Medulla oblongata (tissue), 1 donor: ENCODE results near the gene MAP7.
"Not testable (repeated sequence)": the region's sequence is repeated elsewhere in the genome, so short reads cannot be mapped to it uniquely, and the experiment has no call there.

Source experiments
- DNase-seq: peaks from one replicate; pipeline ENCODE4 v3.0.0-alpha.2; 2015; ENCODE audit errors: extremely low spot score

Gene MAP7

GRCh38 chr6:136550330-136551071, at the start of gene MAP7:
Gene MAP7 (minus strand): TSS chr6:136550422. CDS start chr6:136550408, 14 bp downstream.
- DNase-seq: peak; percentile 55

- no peak for DNase-seq
These were observed 49.2 kb upstream of the MAP7 start for GRCh38 chr6:136599329-136600011.

GRCh38 chr6:136598048-136598447, 47.8 kb upstream of the MAP7 start:
- DNase-seq: no peak

GRCh38 chr6:136594671-136595070, 44.4 kb upstream of the MAP7 start:
- DNase-seq: no peak

GRCh38 chr6:136593748-136594490, 43.7 kb upstream of the MAP7 start:
- peak; percentile 67 for DNase-seq

GRCh38 chr6:136592930-136593673, 42.9 kb upstream of the MAP7 start:
- no peak for DNase-seq

GRCh38 chr6:136591617-136592016, 41.4 kb upstream of the MAP7 start:
- no peak for DNase-seq

GRCh38 chr6:136590846-136591245, 40.6 kb upstream of the MAP7 start:
- DNase-seq: not testable (repeated sequence)

- no peak for DNase-seq
These were observed 37.3 kb upstream of the MAP7 start for GRCh38 chr6:136587527-136587926.

- DNase-seq: no peak
These were observed 36.1 kb upstream of the MAP7 start for GRCh38 chr6:136586295-136586694.

- not testable (repeated sequence) for DNase-seq
These were observed 35.3 kb upstream of the MAP7 start for GRCh38 chr6:136585523-136585922.

GRCh38 chr6:136584290-136584689, 34.1 kb upstream of the MAP7 start:
- not testable (repeated sequence) for DNase-seq

GRCh38 chr6:136582711-136583471, 32.7 kb upstream of the MAP7 start:
- peak; percentile 31 for DNase-seq

- DNase-seq: no peak
These were observed 29.6 kb upstream of the MAP7 start for GRCh38 chr6:136579800-136580199.

- DNase-seq: no peak
These were observed 26.6 kb upstream of the MAP7 start for GRCh38 chr6:136576821-136577220.

- no peak for DNase-seq
These were observed 21.3 kb upstream of the MAP7 start for GRCh38 chr6:136571496-136571895.

GRCh38 chr6:136571065-136571464, 20.8 kb upstream of the MAP7 start:
- no peak for DNase-seq

- DNase-seq: no peak
These were observed 17.9 kb upstream of the MAP7 start for GRCh38 chr6:136568129-136568528.

GRCh38 chr6:136567688-136568087, 17.5 kb upstream of the MAP7 start:
- no peak for DNase-seq

- DNase-seq: no peak
These were observed 16.6 kb upstream of the MAP7 start for GRCh38 chr6:136566851-136567250.

- no peak for DNase-seq
These were observed 15.8 kb upstream of the MAP7 start for GRCh38 chr6:136566007-136566487.
